Right lobe of liver (tissue), 6 donors: Measurements from ENCODE around the gene KRTAP1-3. TPM values are rescaled to one million over a fixed set of nuclear protein-coding genes. Genes with fewer than 3 reads are reported as not detected.
"Not testable (repeated sequence)": the region's sequence is repeated elsewhere in the genome, so short reads cannot be mapped to it uniquely, and the experiment has no call there.

Experiments used
- ATAC-seq, 4 donors: fragments of 200-7000 bp; cut with Tn5 transposase; one replicate each; pipeline ENCODE4 v1.9.1; 2020; ENCODE audit warnings: mild to moderate bottlenecking in 4 of 4, moderate library complexity in 4 of 4
- DNase-seq, 3 donors: peaks; one replicate each; pipeline ENCODE4 v3.0.0-alpha.2; 2020
- H3K27ac ChIP-seq, 3 donors: fragments of 200-600 bp; one replicate each; pipeline ENCODE4 v1.8.0; 2022
- H3K27me3 ChIP-seq, 2 donors: fragments of 200-600 bp; one replicate each; pipeline ENCODE4 v1.8.0; 2022
- H3K36me3 ChIP-seq, 4 donors: fragments of 200-600 bp; sonication (generic) in 1 of 4; one replicate each; pipeline versions ENCODE4 v1.5.1 to v1.8.0; 2017 to 2022; ENCODE audit warnings: control low read depth in 1 of 4
- H3K4me1 ChIP-seq, 4 donors: fragments of 200-600 bp; sonication (generic) in 1 of 4; one replicate each; pipeline versions ENCODE4 v1.5.1 to v1.8.0; 2017 to 2022; ENCODE audit warnings: control low read depth in 1 of 4
- H3K4me3 ChIP-seq, 3 donors: fragments of 200-600 bp; one replicate each; pipeline ENCODE4 v1.8.0; 2022
- H3K9me3 ChIP-seq, 4 donors: fragments of 200-600 bp; sonication (generic) in 1 of 4; one replicate each; pipeline versions ENCODE4 v1.5.1 to v1.8.0; 2017 to 2022; ENCODE audit warnings: control low read depth in 1 of 4
- CTCF ChIP-seq, 4 donors: fragments of 200-600 bp in 3 of 4; fragments of 450-650 bp in 1 of 4; IDR thresholded peaks; one replicate each; pipeline versions ENCODE4 v1.5.1 to v1.8.0; 2016 to 2022; ENCODE audit warnings: antibody characterized with exemption in 4 of 4, mild to moderate bottlenecking in 2 of 4
- POLR2A ChIP-seq: fragments of 450-650 bp; IDR thresholded peaks from one replicate; pipeline ENCODE4 v1.6.1; 2017; ENCODE audit warnings: antibody characterized with exemption, mild to moderate bottlenecking
- WGBS: methylation state at CpG from one replicate; pipeline ENCODE4 v1.1.6; 2018; ENCODE audit warnings: low coverage, low lambda C conversion rate; ENCODE audit not compliant: insufficient coverage; ENCODE audit errors: missing lambda C conversion rate; 5-methylcytosine and 5-hydroxymethylcytosine counted together
- intact Hi-C, 2 donors: fragments of 100-400 bp; cut with DNase I; formaldehyde crosslinking; loops; one replicate each; pipeline versions ENCODE4 v1.11.2 to v1.14.1; 2022
- total RNA-seq, 6 experiments: library from RNA; depleted of rRNA in 2 of 6; stranded (reverse); fragments of >200 nt in 2 of 6; fragmentation: NEBNext Ultra II Directional in 3 of 6; extraction: Animal tissue kit (Norgen Biotek cat#: 25700) in 3 of 6; gene quantifications; one replicate each; pipeline versions ENCODE4 v1.1.0 to v1.2.4, GENCODE V29; 2016 to 2023
- donor health status: DM: no; HTN: yes; CAD: no.
- donor health status: DM: no; HTN: no; CAD: no.
- donor health status: DM: no; HTN: no; CAD: no.
- donor health status: DM: no; HTN: yes; CAD: no.
- donor health status: DM: no; HTN: yes; CAD: no.

KRTAP1-3 gene
- total RNA-seq, 6 experiments from 2014 or later, result not detected

DNA sequence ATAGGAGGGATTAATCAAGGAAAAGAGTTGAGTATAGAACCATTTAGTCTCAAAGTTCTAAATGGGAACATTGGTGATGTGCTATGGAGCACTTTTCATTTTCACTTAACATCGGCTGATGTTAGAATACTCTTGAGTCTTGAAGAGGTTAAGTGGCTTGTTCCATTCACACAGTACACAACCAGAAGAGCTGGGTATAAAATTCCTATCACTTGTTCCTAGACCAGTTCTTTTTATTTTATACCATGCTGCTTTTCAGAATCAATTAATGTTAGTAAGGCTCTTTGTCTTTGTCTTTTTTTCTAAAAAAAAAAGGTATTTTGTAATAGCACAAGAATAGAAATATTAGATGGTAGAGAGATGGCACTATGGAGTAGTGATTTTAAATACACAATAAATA is 8.3 kb upstream of the KRTAP1-3 start:
- TF ChIP-seq CTCF (IDR thresholded peaks at IDR 0.05) (no peak), POLR2A (no peak)
- WGBS, result 89% methylated on average over 1 of the region's 1 CpG
- no peaks in the 10 kb centered on the region for H3K27me3 ChIP-seq
- H3K4me1 ChIP-seq, result no peaks in the 10 kb centered on the region
- no peak overlapping the region for H3K4me3 ChIP-seq
- H3K9me3 ChIP-seq, result no peaks in the 10 kb centered on the region
- no peaks in the 10 kb centered on the region for H3K36me3 ChIP-seq
- no peak for DNase-seq
- intact Hi-C loops, result no loop called here
- no peak for ATAC-seq
- no peak overlapping the region for H3K27ac ChIP-seq

DNA sequence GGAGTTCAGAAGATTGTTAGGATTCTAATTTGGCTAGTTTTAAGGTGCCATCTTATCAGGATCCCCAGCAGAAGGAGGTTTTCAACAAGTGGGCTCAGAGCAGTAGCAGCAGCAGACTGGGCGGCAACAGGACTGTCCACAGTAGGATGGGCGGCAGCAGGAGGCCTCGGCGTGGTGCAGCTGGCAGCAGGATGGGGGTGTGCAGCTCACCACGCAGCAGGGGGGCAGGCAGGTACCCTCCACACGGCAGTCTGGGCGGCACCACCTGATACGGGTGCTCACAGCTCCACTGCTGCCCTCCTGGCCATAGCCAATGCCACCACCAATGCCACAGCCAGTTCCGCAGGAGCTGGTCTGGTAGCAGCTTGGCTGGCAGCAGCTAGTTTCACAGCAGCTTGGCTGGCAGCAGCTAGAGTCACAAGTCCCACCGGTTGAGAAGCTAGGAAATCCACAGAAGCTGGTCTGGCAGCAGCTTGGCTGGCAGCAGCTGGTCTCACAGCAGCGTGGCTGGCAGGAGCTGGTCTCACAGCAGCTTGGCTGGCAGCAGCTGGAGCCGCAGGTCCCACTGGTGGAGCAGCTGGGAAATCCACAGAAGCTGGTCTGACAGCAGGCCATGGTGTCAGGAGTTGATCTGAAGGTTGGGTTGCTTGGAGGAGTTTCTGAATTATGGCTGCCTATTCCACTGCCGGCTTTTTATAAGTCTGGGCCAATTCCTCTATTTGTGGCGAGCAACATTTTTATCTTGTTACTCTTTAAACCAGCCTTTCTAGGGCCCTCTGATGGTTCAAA is 6.3 kb upstream of the KRTAP1-3 start, which contains the start of gene KRTAP1-1:
Gene KRTAP1-1, minus strand, starts transcription at position 668 of the 789 bp plus-strand sequence. Its CDS starts 53 bp downstream, at position 615.
- H3K4me1 ChIP-seq, H3K4me3 ChIP-seq, H3K9me3 ChIP-seq, H3K27ac ChIP-seq, intact Hi-C loops, H3K27me3 ChIP-seq, DNase-seq, H3K36me3 ChIP-seq: not testable (repeated sequence)
- peak in 1 of 4 donors; percentile 21 for ATAC-seq
- 41% methylated on average over 5 of the region's 14 CpGs for WGBS

GRCh38 chr17:41037853-41038350 is 3.2 kb upstream of the KRTAP1-3 start:
- Histone ChIP-seq H3K36me3 (no peaks in the 10 kb centered on the region), H3K27ac (no peak overlapping the region), H3K4me1 (no peaks in the 10 kb centered on the region), H3K4me3 (no peak overlapping the region), H3K9me3 (no peaks in the 10 kb centered on the region), H3K27me3 (no peaks in the 10 kb centered on the region)
- DNase-seq, result no peak
- no peak for TF ChIP-seq POLR2A
- TF ChIP-seq CTCF (IDR thresholded peaks at IDR 0.05), result no peak
- intact Hi-C loops, result no loop called here
- no peak for ATAC-seq
- 66% methylated on average over 2 of the region's 2 CpGs for whole genome bisulfite sequencing

DNA sequence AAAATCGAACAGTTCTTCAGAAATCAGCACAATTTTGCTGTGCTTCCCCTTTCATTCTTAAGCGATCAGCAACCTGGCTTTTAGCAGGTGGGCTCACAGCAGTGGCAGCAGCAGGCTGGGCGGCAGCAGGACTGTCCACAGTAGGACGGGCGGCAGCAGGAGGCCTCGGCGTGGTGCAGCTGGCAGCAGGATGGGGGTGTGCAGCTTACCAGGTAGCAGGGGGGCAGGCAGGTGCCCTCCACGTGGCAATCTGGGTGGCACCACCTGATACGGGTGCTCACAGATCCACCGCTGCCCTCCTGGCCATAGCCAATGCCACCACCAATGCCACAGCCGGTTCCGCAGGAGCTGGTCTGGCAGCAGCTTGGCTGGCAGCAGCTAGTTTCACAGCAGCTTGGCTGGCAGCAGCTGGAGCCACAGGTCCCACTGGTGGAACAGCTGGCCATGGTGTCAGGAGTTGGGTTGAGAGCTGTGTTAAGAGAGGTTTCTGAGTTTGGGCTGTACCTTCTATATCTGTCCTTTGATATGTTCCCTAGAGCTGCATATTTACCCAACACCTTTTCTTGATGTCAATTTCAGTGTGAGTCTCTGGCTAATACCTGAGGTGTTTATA is 4.9 kb downstream of the KRTAP1-3 start, which contains the start of gene KRTAP1-4:
Gene KRTAP1-4, minus strand, starts transcription at position 563 of the 613 bp plus-strand sequence. Its CDS starts 117 bp downstream, at position 446.
- H3K27me3 ChIP-seq, result no peaks in the 10 kb centered on the region
- DNase-seq (no peak), ATAC-seq (peak in 1 of 4 donors; percentile 20)
- H3K4me1 ChIP-seq, result no peaks in the 10 kb centered on the region
- H3K36me3 ChIP-seq, result no peaks in the 10 kb centered on the region
- WGBS, result 50% methylated on average over 6 of the region's 12 CpGs
- no peak within 1 kb of the TSS for H3K27ac ChIP-seq
- no peak for TF ChIP-seq CTCF (IDR thresholded peaks at IDR 0.05)
- TF ChIP-seq POLR2A, result no peak
- no peaks in the 10 kb centered on the region for H3K9me3 ChIP-seq
- no peak within 1 kb of the TSS for H3K4me3 ChIP-seq
- intact Hi-C loops, result no loop called here
